K562 (cell line): ENCODE measurements around the gene GAB2. TPM values are rescaled to one million over a fixed set of nuclear protein-coding genes. Genes with fewer than 3 reads are reported as not detected.

Experiments used
- CHD1 ChIP-seq: fragments of 200-600 bp; sonication (generic); IDR thresholded peaks from one replicate; pipeline ENCODE4 v1.6.1; 2012; ENCODE audit warnings: mild to moderate bottlenecking, moderate library complexity, low read length, inconsistent platforms
- E4F1 ChIP-seq: fragments of 250-450 bp; sonication (Bioruptor Pico); IDR thresholded peaks from 2 replicates; pipeline ENCODE4 v1.5.0; 2021; ENCODE audit warnings: mild to moderate bottlenecking, borderline replicate concordance
- ELF4 ChIP-seq: fragments of 450-650 bp; formaldehyde crosslinking; IDR thresholded peaks from 2 replicates; pipeline ENCODE4 v1.4.0; 2022; ENCODE audit warnings: missing genetic modification characterization
- HMGXB4 ChIP-seq: sonication (generic); formaldehyde crosslinking; IDR thresholded peaks from 2 replicates; pipeline ENCODE4 v1.8.1; 2023; ENCODE audit warnings: mild to moderate bottlenecking, missing genetic modification reagents
- L3MBTL2 ChIP-seq: fragments of 450-650 bp; IDR thresholded peaks from 2 replicates; pipeline ENCODE4 v1.6.1; 2016; ENCODE audit warnings: mild to moderate bottlenecking, moderate library complexity
- NFE2 ChIP-seq: IDR thresholded peaks from 2 replicates; pipeline ENCODE4 v1.6.1; 2014; ENCODE audit warnings: antibody characterized with exemption, low read depth
- NONO ChIP-seq, 2 experiments: fragments of 200-400 bp in 1 of 2; fragments of 450-650 bp in 1 of 2; formaldehyde crosslinking in 1 of 2; IDR thresholded peaks; 2 replicates each; pipeline ENCODE4 v1.6.1; 2017; ENCODE audit warnings: low read depth in 2 of 2, mild to moderate bottlenecking in 2 of 2, moderate library complexity in 2 of 2, low read length in 1 of 2
- PRPF4 ChIP-seq: fragments of 200-400 bp; formaldehyde crosslinking; IDR thresholded peaks from one replicate; pipeline ENCODE4 v1.6.1; 2017; ENCODE audit warnings: low read length, low read depth, mild to moderate bottlenecking; ENCODE audit not compliant: insufficient read depth, poor library complexity, severe bottlenecking
- SIRT6 ChIP-seq: IDR thresholded peaks from one replicate; pipeline ENCODE4 v1.6.1; 2012; ENCODE audit warnings: low read depth, mild to moderate bottlenecking, control low read depth, inconsistent platforms, low read length, moderate library complexity
- SMARCA5 ChIP-seq: fragments of 450-650 bp; IDR thresholded peaks from 2 replicates; pipeline ENCODE4 v1.6.1; 2016
- TOE1 ChIP-seq, 2 experiments: fragments of 450-650 bp in 1 of 2; sonication (generic) in 1 of 2; formaldehyde crosslinking in 1 of 2; IDR thresholded peaks; 2 replicates each; pipeline versions ENCODE4 v1.7.1 to v1.8.0; 2016 to 2022; ENCODE audit warnings: borderline replicate concordance in 2 of 2, mild to moderate bottlenecking in 2 of 2, antibody characterized with exemption in 1 of 2, inconsistent platforms in 1 of 2, low read depth in 1 of 2, missing genetic modification reagents in 1 of 2, moderate library complexity in 1 of 2
- TRIM25 ChIP-seq: fragments of 450-650 bp; IDR thresholded peaks from 2 replicates; pipeline ENCODE4 v1.7.0; 2016; ENCODE audit warnings: borderline replicate concordance
- ZC3H8 ChIP-seq: fragments of 450-650 bp; IDR thresholded peaks from 2 replicates; pipeline ENCODE4 v1.6.1; 2017
- ZFX ChIP-seq: sonication (generic); formaldehyde crosslinking; IDR thresholded peaks from 2 replicates; pipeline ENCODE4 v1.8.0; 2022; ENCODE audit warnings: mild to moderate bottlenecking, missing genetic modification reagents, moderate library complexity
- polyA plus RNA-seq, 8 experiments: library from polyadenylated mRNA; depleted of rRNA in 4 of 8; stranded (reverse) in 5 of 8; unstranded in 3 of 8; fragments of >200 nt; fragmentation: Nextera tagmentation in 2 of 8; fragmentation: Illumina TruSeq in 1 of 8; extraction: Ambion mirVana in 2 of 8; extraction: Trizol in 1 of 8; gene quantifications; 2 replicates each; pipeline versions ENCODE4 v1.2.1 to v1.2.3, GENCODE V29; 2011 to 2014; ENCODE audit warnings: inconsistent platforms in 1 of 8, missing spikeins in 1 of 8
- total RNA-seq, 7 experiments: library from RNA; depleted of rRNA in 6 of 7; stranded (reverse); fragments of >200 nt in 6 of 7; fragmentation: Illumina TruSeq in 2 of 7; extraction: Trizol in 2 of 7; gene quantifications; 2 replicates each; pipeline versions ENCODE4 v1.2.1 to v1.2.3, GENCODE V29; 2011 to 2021; ENCODE audit warnings: low replicate concordance in 1 of 7
- TF ChIP-seq, protein P1 (sequence below): fragments of 250-450 bp; sonication (Bioruptor Pico); IDR thresholded peaks from 2 replicates; pipeline ENCODE4 v1.4.0; 2020

GAB2 gene
- total and polyA plus RNA-seq, 9 of the 15 experiments (the other 6 are each of a cell fraction or from before 2014, with no cell fraction given) = 2.3 to 35.2 (median 16.1) TPM

DNA sequence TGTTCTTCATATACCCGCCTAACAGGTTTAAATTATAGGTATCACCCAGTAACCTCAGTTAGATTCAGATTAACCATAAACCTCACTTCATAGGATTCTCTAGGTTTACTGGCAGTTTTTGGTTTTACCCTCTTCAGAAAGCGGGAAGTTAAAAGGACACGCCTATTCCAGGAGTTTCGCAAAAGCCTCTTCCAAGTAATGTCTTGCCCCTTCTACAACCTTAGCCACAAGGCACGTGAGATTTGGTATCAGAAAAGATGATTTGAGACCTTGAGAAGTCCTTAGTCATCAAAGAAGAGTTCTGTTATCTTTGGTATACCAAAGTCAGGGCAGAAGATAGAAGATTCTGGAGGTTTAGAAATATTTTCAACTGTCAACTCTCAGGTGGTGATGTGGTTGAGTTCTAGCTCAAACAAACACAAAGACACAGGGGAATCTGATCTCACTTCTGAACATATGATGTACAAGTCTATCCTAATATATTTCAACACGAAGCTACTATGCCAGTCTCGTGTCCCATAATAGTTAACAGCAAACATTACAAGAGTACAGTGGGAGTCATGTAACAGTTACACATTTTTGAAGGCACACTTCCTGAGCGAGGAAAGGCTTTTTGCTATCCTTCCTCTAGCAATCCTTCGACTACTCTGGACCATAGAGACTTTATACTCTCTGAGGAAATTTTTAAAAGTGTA is 125.4 kb downstream of the GAB2 start (continued):
- TF ChIP-seq TRIM25 (no peak), ZFX (no peak), CHD1 (no peak), HMGXB4 (no peak), ZC3H8 (no peak), ELF4 (CRISPR knock-in tag) (no peak), L3MBTL2 (peak; percentile 89), SMARCA5 (no peak), SIRT6 (no peak), NONO (IDR thresholded peaks at IDR 0.05; ENCODE audit: low read depth in 2 of 2, low read length in 1 of 2) (no peak), E4F1 (no peak), TOE1 (IDR thresholded peaks at IDR 0.05; ENCODE audit: borderline replicate concordance) (no peak; the same call in 1 of the 2 replicates), TOE1 (CRISPR knock-in tag; IDR thresholded peaks at IDR 0.05; ENCODE audit: borderline replicate concordance, low read depth) (no peak), NFE2 (peak; percentile 93), PRPF4 (no peak)
- TF ChIP-seq, protein P1, sequence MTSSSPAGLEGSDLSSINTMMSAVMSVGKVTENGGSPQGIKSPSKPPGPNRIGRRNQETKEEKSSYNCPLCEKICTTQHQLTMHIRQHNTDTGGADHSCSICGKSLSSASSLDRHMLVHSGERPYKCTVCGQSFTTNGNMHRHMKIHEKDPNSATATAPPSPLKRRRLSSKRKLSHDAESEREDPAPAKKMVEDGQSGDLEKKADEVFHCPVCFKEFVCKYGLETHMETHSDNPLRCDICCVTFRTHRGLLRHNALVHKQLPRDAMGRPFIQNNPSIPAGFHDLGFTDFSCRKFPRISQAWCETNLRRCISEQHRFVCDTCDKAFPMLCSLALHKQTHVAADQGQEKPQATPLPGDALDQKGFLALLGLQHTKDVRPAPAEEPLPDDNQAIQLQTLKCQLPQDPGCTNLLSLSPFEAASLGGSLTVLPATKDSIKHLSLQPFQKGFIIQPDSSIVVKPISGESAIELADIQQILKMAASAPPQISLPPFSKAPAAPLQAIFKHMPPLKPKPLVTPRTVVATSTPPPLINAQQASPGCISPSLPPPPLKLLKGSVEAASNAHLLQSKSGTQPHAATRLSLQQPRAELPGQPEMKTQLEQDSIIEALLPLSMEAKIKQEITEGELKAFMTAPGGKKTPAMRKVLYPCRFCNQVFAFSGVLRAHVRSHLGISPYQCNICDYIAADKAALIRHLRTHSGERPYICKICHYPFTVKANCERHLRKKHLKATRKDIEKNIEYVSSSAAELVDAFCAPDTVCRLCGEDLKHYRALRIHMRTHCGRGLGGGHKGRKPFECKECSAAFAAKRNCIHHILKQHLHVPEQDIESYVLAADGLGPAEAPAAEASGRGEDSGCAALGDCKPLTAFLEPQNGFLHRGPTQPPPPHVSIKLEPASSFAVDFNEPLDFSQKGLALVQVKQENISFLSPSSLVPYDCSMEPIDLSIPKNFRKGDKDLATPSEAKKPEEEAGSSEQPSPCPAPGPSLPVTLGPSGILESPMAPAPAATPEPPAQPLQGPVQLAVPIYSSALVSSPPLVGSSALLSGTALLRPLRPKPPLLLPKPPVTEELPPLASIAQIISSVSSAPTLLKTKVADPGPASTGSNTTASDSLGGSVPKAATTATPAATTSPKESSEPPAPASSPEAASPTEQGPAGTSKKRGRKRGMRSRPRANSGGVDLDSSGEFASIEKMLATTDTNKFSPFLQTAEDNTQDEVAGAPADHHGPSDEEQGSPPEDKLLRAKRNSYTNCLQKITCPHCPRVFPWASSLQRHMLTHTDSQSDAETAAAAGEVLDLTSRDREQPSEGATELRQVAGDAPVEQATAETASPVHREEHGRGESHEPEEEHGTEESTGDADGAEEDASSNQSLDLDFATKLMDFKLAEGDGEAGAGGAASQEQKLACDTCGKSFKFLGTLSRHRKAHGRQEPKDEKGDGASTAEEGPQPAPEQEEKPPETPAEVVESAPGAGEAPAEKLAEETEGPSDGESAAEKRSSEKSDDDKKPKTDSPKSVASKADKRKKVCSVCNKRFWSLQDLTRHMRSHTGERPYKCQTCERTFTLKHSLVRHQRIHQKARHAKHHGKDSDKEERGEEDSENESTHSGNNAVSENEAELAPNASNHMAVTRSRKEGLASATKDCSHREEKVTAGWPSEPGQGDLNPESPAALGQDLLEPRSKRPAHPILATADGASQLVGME (CRISPR knock-in tag) = no peak
